Esophagus muscularis mucosa (tissue), 4 donors: Measurements from ENCODE around the gene APOH.

Experiments
- EP300 ChIP-seq: sonication (generic); formaldehyde crosslinking; IDR thresholded peaks from one replicate; pipeline ENCODE4 v1.6.1; 2017; ENCODE audit warnings: antibody characterized with exemption
- POLR2A ChIP-seq: fragments of 450-650 bp; IDR thresholded peaks from one replicate; pipeline ENCODE4 v1.6.1; 2017; ENCODE audit warnings: antibody characterized with exemption, moderate library complexity, mild to moderate bottlenecking, low read depth
- POLR2AphosphoS5 ChIP-seq, 2 donors: sonication (generic); formaldehyde crosslinking; IDR thresholded peaks; one replicate each; pipeline ENCODE4 v1.6.1; 2017; ENCODE audit warnings: antibody characterized with exemption in 2 of 2
- TF ChIP-seq, protein P1 (sequence below), 3 experiments: fragments of 200-600 bp in 2 of 3; fragments of 450-650 bp in 1 of 3; sonication (generic) in 2 of 3; IDR thresholded peaks; one replicate each; pipeline ENCODE4 v1.5.1; 2017 to 2019; ENCODE audit warnings: antibody characterized with exemption in 3 of 3, mild to moderate bottlenecking in 2 of 3, moderate library complexity in 1 of 3

DNA sequence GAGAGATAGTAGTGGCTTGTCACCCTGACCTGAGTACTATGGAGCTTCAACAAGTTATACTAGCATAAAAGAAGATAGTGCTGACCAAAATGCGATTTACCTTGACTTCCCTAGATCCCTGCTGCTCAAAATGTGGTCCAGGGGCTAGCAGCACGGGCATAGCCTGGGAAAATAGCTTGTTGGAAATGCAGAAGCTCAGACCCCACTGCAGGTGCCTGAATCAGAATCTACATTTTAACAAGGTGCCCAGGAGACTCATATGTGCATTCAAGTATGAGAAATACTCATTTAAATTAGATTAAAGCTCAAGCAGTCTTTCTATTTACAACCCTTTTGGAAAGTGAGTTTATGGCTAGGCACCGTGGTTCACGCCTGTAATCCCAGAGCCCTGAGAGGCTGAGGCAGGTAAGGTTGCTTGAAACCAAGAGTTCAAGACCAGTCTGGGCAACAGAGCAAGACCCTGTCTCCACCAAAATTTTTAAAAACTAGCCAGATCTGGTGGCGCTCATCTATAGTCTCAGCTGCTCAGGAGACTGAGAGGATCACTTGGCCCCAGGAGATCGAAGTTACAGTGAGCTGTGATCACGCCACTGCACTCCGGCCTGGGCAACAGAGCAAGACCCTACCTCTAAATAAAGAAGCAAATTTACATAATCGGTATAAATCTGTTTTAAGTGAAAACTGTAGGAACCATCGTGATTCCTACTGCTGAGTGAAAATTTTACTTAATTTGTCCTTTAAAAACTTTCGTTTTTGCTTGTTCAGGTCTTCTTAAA lies 7.3 kb downstream of the APOH start:
- TF ChIP-seq, protein P1, sequence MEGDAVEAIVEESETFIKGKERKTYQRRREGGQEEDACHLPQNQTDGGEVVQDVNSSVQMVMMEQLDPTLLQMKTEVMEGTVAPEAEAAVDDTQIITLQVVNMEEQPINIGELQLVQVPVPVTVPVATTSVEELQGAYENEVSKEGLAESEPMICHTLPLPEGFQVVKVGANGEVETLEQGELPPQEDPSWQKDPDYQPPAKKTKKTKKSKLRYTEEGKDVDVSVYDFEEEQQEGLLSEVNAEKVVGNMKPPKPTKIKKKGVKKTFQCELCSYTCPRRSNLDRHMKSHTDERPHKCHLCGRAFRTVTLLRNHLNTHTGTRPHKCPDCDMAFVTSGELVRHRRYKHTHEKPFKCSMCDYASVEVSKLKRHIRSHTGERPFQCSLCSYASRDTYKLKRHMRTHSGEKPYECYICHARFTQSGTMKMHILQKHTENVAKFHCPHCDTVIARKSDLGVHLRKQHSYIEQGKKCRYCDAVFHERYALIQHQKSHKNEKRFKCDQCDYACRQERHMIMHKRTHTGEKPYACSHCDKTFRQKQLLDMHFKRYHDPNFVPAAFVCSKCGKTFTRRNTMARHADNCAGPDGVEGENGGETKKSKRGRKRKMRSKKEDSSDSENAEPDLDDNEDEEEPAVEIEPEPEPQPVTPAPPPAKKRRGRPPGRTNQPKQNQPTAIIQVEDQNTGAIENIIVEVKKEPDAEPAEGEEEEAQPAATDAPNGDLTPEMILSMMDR (IDR thresholded peaks at IDR 0.05) = no peak
- no peak for TF ChIP-seq EP300
- no peak for TF ChIP-seq POLR2A
- no peak for TF ChIP-seq POLR2AphosphoS5 (IDR thresholded peaks at IDR 0.05)
